RWPE2 (cell line): ENCODE measurements around the gene IFT88.

Experiments
- ATAC-seq: fragments of 200-7000 bp; cut with Tn5 transposase; 3 replicates; pipeline ENCODE4 v1.9.1; 2021; ENCODE audit warnings: low read depth
- DNase-seq: peaks from one replicate; pipeline ENCODE4 v3.0.0-alpha.2; 2020; ENCODE audit warnings: low spot score
- H3K27ac ChIP-seq: fragments of 450-650 bp; 2 replicates; pipeline ENCODE4 v1.5.1; 2017; ENCODE audit warnings: mild to moderate bottlenecking; ENCODE audit not compliant: poor library complexity, severe bottlenecking
- H3K27me3 ChIP-seq: fragments of 250-450 bp; sonication (Bioruptor Pico); 2 replicates; pipeline ENCODE4 v1.5.1; 2021; ENCODE audit warnings: mild to moderate bottlenecking, moderate library complexity; ENCODE audit not compliant: insufficient read depth, poor library complexity, severe bottlenecking
- H3K36me3 ChIP-seq: fragments of 250-450 bp; sonication (Bioruptor Pico); 2 replicates; pipeline ENCODE4 v1.5.1; 2020; ENCODE audit warnings: low read depth, mild to moderate bottlenecking, moderate library complexity
- H3K4me1 ChIP-seq: fragments of 250-450 bp; sonication (Bioruptor Pico); 2 replicates; pipeline ENCODE4 v1.5.1; 2021; ENCODE audit warnings: mild to moderate bottlenecking, moderate library complexity; ENCODE audit not compliant: insufficient read depth, poor library complexity, severe bottlenecking
- H3K4me3 ChIP-seq: fragments of 250-450 bp; sonication (Bioruptor Pico); 2 replicates; pipeline ENCODE4 v1.5.1; 2021; ENCODE audit warnings: mild to moderate bottlenecking, moderate library complexity; ENCODE audit not compliant: severe bottlenecking
- H3K9me3 ChIP-seq: fragments of 250-450 bp; sonication (Bioruptor Pico); 2 replicates; pipeline ENCODE4 v1.5.1; 2021; ENCODE audit warnings: mild to moderate bottlenecking, moderate library complexity; ENCODE audit not compliant: severe bottlenecking
- TF ChIP-seq, protein P1 (sequence below): fragments of 450-650 bp; IDR thresholded peaks from one replicate; pipeline ENCODE4 v1.5.1; 2017; ENCODE audit warnings: mild to moderate bottlenecking, moderate library complexity; ENCODE audit not compliant: poor library complexity, severe bottlenecking

The IFT88 gene

DNA sequence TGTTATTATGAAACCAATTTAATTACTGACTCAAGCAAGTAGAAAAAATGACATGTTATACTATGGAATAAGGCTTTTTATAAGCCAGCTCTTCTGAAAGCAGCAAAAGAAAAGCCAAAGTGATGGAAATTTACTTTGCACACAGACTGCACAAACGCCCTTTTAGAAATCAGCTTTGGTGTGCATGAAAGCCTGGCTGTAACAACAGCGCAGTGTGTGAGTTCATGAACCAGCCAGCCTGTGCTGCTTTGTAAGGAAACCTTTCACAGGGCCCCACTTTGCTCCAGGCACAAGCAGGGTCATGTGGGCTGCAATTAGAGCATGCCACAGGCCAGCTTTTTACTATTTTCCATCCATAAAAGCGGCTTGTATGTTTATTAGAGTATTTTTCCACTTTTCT lies 13.6 kb upstream of the IFT88 start:
- no peak overlapping the region for H3K27ac ChIP-seq
- no peaks in the 10 kb centered on the region for H3K36me3 ChIP-seq
- H3K9me3 ChIP-seq = no peaks in the 10 kb centered on the region
- no peaks in the 10 kb centered on the region for H3K4me1 ChIP-seq
- no peaks in the 10 kb centered on the region for H3K27me3 ChIP-seq
- TF ChIP-seq, protein P1, sequence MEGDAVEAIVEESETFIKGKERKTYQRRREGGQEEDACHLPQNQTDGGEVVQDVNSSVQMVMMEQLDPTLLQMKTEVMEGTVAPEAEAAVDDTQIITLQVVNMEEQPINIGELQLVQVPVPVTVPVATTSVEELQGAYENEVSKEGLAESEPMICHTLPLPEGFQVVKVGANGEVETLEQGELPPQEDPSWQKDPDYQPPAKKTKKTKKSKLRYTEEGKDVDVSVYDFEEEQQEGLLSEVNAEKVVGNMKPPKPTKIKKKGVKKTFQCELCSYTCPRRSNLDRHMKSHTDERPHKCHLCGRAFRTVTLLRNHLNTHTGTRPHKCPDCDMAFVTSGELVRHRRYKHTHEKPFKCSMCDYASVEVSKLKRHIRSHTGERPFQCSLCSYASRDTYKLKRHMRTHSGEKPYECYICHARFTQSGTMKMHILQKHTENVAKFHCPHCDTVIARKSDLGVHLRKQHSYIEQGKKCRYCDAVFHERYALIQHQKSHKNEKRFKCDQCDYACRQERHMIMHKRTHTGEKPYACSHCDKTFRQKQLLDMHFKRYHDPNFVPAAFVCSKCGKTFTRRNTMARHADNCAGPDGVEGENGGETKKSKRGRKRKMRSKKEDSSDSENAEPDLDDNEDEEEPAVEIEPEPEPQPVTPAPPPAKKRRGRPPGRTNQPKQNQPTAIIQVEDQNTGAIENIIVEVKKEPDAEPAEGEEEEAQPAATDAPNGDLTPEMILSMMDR = no peak
- H3K4me3 ChIP-seq = no peak overlapping the region
- DNase-seq (no peak), ATAC-seq (no peak)

DNA sequence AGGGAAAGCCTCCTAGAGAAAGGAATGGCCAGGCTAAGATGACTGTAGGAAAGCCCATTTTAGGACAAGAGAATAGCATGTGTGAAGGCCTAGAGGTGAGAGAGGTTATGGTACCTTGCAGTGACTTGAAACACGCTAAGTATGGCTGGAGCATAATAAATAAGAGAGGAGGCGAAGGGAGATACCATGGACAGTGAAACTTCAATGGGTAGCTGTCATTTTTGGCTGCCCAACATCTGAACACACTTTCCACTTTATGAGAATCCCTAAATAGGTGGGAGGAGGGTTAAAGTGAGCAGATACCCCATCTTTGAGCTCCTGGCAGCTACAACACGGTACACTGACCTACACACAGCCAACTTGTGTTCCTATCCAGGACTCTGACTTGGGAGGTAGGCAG lies 8.0 kb upstream of the IFT88 start:
- no peaks in the 10 kb centered on the region for H3K36me3 ChIP-seq
- H3K27me3 ChIP-seq = no peaks in the 10 kb centered on the region
- H3K9me3 ChIP-seq = no peaks in the 10 kb centered on the region
- no peak overlapping the region for H3K27ac ChIP-seq
- H3K4me1 ChIP-seq = no peaks in the 10 kb centered on the region
- TF ChIP-seq, protein P1 = no peak
- no peak for DNase-seq
- ATAC-seq = no peak
- H3K4me3 ChIP-seq = no peak overlapping the region

DNA sequence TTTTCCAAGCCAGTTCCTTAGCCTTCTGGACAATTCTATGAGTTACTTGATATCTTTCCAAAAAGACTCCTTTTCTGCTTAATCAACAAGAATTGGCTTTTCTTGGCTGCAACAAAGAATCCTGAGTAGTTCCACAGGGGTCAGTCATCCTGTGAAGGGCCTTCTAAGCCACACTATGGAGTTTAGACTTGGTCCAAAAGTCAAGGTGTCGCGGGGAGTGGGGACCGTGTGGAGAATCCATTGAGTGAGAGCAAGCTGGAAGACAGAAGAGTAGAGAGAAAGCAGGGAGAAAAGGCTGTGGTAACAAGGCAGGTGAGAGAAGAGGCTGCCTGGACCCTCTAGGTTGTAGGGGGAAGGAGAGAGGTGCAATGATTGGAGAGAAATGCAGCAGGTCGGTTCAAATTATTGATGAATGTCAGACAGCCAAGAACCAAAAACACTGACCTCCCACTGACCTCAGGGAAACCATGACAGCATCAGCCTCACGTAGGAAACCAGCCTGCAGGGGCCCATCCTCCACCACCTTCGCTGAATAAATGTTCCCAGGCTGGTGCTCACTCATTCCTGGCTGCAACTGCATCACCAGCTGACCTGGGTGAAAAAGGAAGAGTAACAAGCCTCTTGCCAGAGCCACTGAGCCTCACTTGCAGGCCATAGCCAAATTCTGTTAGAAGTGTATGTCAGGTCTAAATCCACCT lies 7.1 kb upstream of the IFT88 start:
- no peaks in the 10 kb centered on the region for H3K4me1 ChIP-seq

DNA sequence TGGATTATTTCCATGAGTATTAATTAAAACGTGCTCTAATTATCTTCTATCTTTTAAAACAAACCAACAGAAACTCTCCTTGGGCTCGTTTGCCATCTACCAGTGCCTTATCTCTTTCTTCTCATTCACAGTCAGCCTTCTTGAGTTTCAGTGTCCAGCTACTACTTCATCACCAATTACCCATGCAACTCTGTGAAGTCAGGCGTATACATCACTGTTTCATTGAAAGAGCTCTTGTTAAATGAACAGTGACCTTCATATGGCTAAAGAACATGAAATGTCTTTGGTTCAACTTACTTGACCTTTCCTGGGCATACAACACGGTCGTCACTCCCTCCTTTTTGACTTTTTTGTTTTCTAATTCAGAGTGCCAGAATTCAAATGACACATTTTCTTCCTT lies 5.2 kb upstream of the IFT88 start:
- DNase-seq = no peak
- H3K4me1 ChIP-seq = no peaks in the 10 kb centered on the region
- TF ChIP-seq, protein P1 = no peak
- H3K27me3 ChIP-seq = no peaks in the 10 kb centered on the region
- H3K27ac ChIP-seq = no peak overlapping the region
- ATAC-seq = no peak
- peaks cover 2% of the 10 kb centered on the region for H3K9me3 ChIP-seq
- no peaks in the 10 kb centered on the region for H3K36me3 ChIP-seq
- no peak overlapping the region for H3K4me3 ChIP-seq

More for the DNA sequence above, 7.1 kb upstream of the IFT88 start:
- ATAC-seq (no peak), DNase-seq (no peak)
- no peaks in the 10 kb centered on the region for H3K27me3 ChIP-seq
- no peak overlapping the region for H3K27ac ChIP-seq
- H3K9me3 ChIP-seq = no peaks in the 10 kb centered on the region
- no peak overlapping the region for H3K4me3 ChIP-seq
- TF ChIP-seq, protein P1 = no peak
- H3K36me3 ChIP-seq = no peaks in the 10 kb centered on the region

DNA sequence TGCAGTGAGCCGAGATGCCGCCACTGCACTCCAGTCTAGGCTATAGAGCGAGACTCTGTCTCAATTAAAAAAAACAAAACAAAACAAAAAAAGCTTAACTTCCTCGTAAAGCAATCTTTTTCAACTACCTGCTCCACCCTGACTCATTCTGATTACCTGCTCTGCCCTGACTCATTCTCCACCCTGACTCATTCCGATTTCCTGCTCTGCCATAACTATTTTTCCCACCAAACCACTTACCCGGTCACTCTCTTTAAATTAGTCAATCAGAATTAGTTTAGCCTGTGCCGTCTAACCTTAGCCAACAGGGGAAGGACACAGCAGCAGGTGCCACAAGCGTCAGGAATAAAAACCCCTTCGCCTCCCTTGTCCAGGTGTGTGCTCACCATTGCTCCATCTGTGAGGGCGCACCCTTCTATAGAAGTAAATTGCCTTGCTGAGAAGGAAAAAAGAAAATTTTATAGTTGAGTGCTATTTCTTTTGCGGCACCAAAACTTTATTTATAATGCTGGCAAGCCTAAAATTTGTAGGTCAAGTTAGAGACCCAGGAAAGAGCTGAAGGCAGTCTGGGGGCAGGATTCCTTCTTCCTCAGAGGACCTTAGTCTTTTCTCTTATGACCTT lies 1.7 kb upstream of the IFT88 start:
- H3K4me3 ChIP-seq = no peak overlapping the region
- H3K9me3 ChIP-seq = peaks cover 2% of the 10 kb centered on the region
- H3K27me3 ChIP-seq = no peaks in the 10 kb centered on the region
- DNase-seq (no peak), ATAC-seq (no peak)
- H3K27ac ChIP-seq = no peak overlapping the region
- H3K36me3 ChIP-seq = no peaks in the 10 kb centered on the region
- TF ChIP-seq, protein P1 = no peak
- H3K4me1 ChIP-seq = no peaks in the 10 kb centered on the region
